Esophagus (tissue), 2 donors: ENCODE results near the gene PSMB2. TPM values are rescaled to one million over a fixed set of nuclear protein-coding genes. Genes with fewer than 3 reads are reported as not detected.
A peak's percentile ranks its signal among the peaks of the same experiment; 100 is the strongest.

ENCODE experiments used
- H3K27ac ChIP-seq, 2 donors: one replicate each; pipeline ENCODE4 v1.5.1; 2013; ENCODE audit warnings: low read depth in 2 of 2, mild to moderate bottlenecking in 2 of 2, inconsistent platforms in 1 of 2, low read length in 1 of 2, moderate library complexity in 1 of 2
- H3K27me3 ChIP-seq, 2 donors: one replicate each; pipeline ENCODE4 v1.6.1; 2013; ENCODE audit warnings: low read length in 2 of 2, control low read depth in 1 of 2, mild to moderate bottlenecking in 1 of 2; ENCODE audit not compliant: insufficient read depth in 2 of 2, control insufficient read depth in 1 of 2
- H3K36me3 ChIP-seq, 2 donors: one replicate each; pipeline ENCODE4 v1.6.1; 2013; ENCODE audit warnings: low read length in 1 of 2; ENCODE audit not compliant: control insufficient read depth in 2 of 2, insufficient read depth in 2 of 2
- H3K4me1 ChIP-seq, 2 donors: one replicate each; pipeline ENCODE4 v1.6.1; 2013; ENCODE audit warnings: low read length in 1 of 2; ENCODE audit not compliant: control insufficient read depth in 2 of 2, insufficient read depth in 2 of 2
- H3K4me3 ChIP-seq, 2 donors: one replicate each; pipeline ENCODE4 v1.5.1; 2013; ENCODE audit warnings: low read length in 2 of 2, mild to moderate bottlenecking in 2 of 2, low read depth in 1 of 2, moderate library complexity in 1 of 2
- H3K9me3 ChIP-seq, 2 donors: one replicate each; pipeline ENCODE4 v1.6.1; 2013; ENCODE audit warnings: mild to moderate bottlenecking in 2 of 2, low read depth in 1 of 2, low read length in 1 of 2, moderate library complexity in 1 of 2; ENCODE audit not compliant: control insufficient read depth in 2 of 2, insufficient read depth in 1 of 2
- WGBS, 2 donors: extraction: QIAGEN DNeasy Blood & Tissue Kit; methylation state at CpG; one replicate each; pipeline ENCODE4 v1.1.7; 2013; 5-methylcytosine and 5-hydroxymethylcytosine counted together
- polyA plus RNA-seq, 2 donors: library from polyadenylated mRNA; stranded (reverse); fragments of 200-250 nt; gene quantifications; one replicate each; pipeline ENCODE4 v1.2.3, GENCODE V29; 2013
- donor health status: healthy with polysubstance abuse.
- donor health status: Bipolar disorder and iron deficiency.

The PSMB2 gene
- polyA plus RNA-seq, 2 donors: 29.7 to 42.5 TPM

GRCh38 chr1:35555601-35556477, 85.5 kb downstream of the PSMB2 start:
- WGBS, 2 donors: 29 to 30% methylated on average over 10 of the region's 10 CpGs
- Histone ChIP-seq H3K27me3 (no peaks in the 10 kb centered on the region), H3K4me3 (peak overlapping the region in 1 of 2 donors; percentile 83), H3K27ac (peak overlapping the region; percentile 88 to 97), H3K36me3 (peaks cover 0 to 2% of the 10 kb centered on the region in 2 donors), H3K9me3 (no peaks in the 10 kb centered on the region), H3K4me1 (peaks cover 7% of the 10 kb centered on the region in 2 donors)

GRCh38 chr1:35555212-35555584, 86.1 kb downstream of the PSMB2 start:
- H3K4me3 ChIP-seq: no peak overlapping the region
- H3K9me3 ChIP-seq: no peaks in the 10 kb centered on the region
- peak overlapping the region; percentile 69 to 88 for H3K27ac ChIP-seq
- no peaks in the 10 kb centered on the region for H3K27me3 ChIP-seq
- 49 to 55% methylated on average over 4 of the region's 4 CpGs for WGBS, 2 donors
- H3K4me1 ChIP-seq: peaks cover 1 to 3% of the 10 kb centered on the region in 2 donors
- H3K36me3 ChIP-seq: peaks cover 0 to 2% of the 10 kb centered on the region in 2 donors

GRCh38 chr1:35554266-35555211, 86.8 kb downstream of the PSMB2 start:
- Histone ChIP-seq H3K36me3 (peaks cover 0 to 2% of the 10 kb centered on the region in 2 donors), H3K4me3 (no peak overlapping the region), H3K27ac (no peak overlapping the region), H3K27me3 (no peaks in the 10 kb centered on the region), H3K9me3 (no peaks in the 10 kb centered on the region), H3K4me1 (peaks cover 0 to 2% of the 10 kb centered on the region in 2 donors)
- WGBS, 2 donors: 43 to 47% methylated on average over 7 of the region's 7 CpGs

GRCh38 chr1:35553851-35554250, 87.5 kb downstream of the PSMB2 start:
- no peak overlapping the region for H3K27ac ChIP-seq
- H3K9me3 ChIP-seq: no peaks in the 10 kb centered on the region
- peaks cover 0 to 2% of the 10 kb centered on the region in 2 donors for H3K36me3 ChIP-seq
- peaks cover 0 to 2% of the 10 kb centered on the region in 2 donors for H3K4me1 ChIP-seq
- no peaks in the 10 kb centered on the region for H3K27me3 ChIP-seq
- 66 to 67% methylated on average over 2 of the region's 2 CpGs for WGBS, 2 donors
- H3K4me3 ChIP-seq: no peak overlapping the region

Other genes starting within 250 kb of the PSMB2 start
- gene KIAA0319L, start 84.1 kb downstream of the PSMB2 start, polyA plus RNA-seq: 10 to 100 TPM; 12.8 to 16.7 TPM
- 1 to 10 TPM; 4.6 to 8.3 TPM for gene NCDN, start 83.7 kb downstream of the PSMB2 start, polyA plus RNA-seq
- gene TFAP2E, start 68.2 kb downstream of the PSMB2 start, polyA plus RNA-seq: 1 to 10 TPM in 1 of 2 donors, under 1 TPM in 1; 0.87 to 1.0 TPM
- 1 to 10 TPM in 1 of 2 donors, under 1 TPM in 1; 0.94 to 2.4 TPM for gene C1orf216, start 77.4 kb upstream of the PSMB2 start, polyA plus RNA-seq
- 1 to 10 TPM in 1 of 2 donors, under 1 TPM in 1; 0.94 to 1.9 TPM for gene CLSPN, start 128.5 kb upstream of the PSMB2 start, polyA plus RNA-seq
- 1 to 10 TPM; 5.5 to 9.1 TPM for gene AGO4, start 166.5 kb upstream of the PSMB2 start, polyA plus RNA-seq
- 1 to 10 TPM; 2.3 to 2.5 TPM for gene AGO1, start 241.7 kb upstream of the PSMB2 start, polyA plus RNA-seq